ENCODE data around the gene ENTPD2. TPM values are rescaled to one million over a fixed set of nuclear protein-coding genes. Genes with fewer than 3 reads are reported as not detected.

ENTPD2 gene
- total and polyA plus RNA-seq, 2 donors (not counting 1 experiment from before 2014, with no cell fraction given): under 0.01 TPM; not detected in 1

- DNase-seq (ENCODE audit: low read depth in 2 of 2): peak; percentile 60 to 63
- Histone ChIP-seq H3K9ac (ENCODE audit: insufficient read depth, low read length) (peak within 1 kb of the TSS; percentile 62), H3K27ac (ENCODE audit: insufficient read depth, low read length) (no peak within 1 kb of the TSS), H3K4me2 (ENCODE audit: extremely low read depth, insufficient read depth, low read length) (peak within 1 kb of the TSS; percentile 97), H3K79me2 (ENCODE audit: control insufficient read depth, insufficient read depth, low read length) (peaks cover 18% of the 10 kb centered on the region), H3K27me3 (ENCODE audit: control insufficient read depth, insufficient read depth, low read length) (peaks cover 6% of the 10 kb centered on the region), H3K4me1 (ENCODE audit: control insufficient read depth, extremely low read depth, insufficient read depth, low read length) (peaks cover 6% of the 10 kb centered on the region), H2AFZ (ENCODE audit: low read length) (peak within 1 kb of the TSS; percentile 79), H3K9me3 (ENCODE audit: control insufficient read depth, insufficient read depth, low read depth, low read length) (no peaks in the 10 kb centered on the region), H4K20me1 (ENCODE audit: control insufficient read depth, extremely low read depth, insufficient read depth, low read length) (no peaks in the 10 kb centered on the region), H3K4me3 (replicated peaks in 1 of 4; ENCODE audit: control extremely low read depth in 1 of 4, insufficient read depth in 1 of 4, low read depth in 3 of 4, low read length in 4 of 4) (peak within 1 kb of the TSS; percentile 50 to 72 (median 67)), H3K36me3 (ENCODE audit: control insufficient read depth, insufficient read depth, low read length) (no peaks in the 10 kb centered on the region)
- TF ChIP-seq CTCF (conservative IDR thresholded peaks at IDR 0.05 in 1 of 2, IDR thresholded peaks at IDR 0.05 in 1 of 2; ENCODE audit: low read depth in 1 of 2, low read length in 2 of 2): peak; percentile 82 to 83
- TF ChIP-seq EZH2 (IDR thresholded peaks at IDR 0.05; ENCODE audit: low read length, missing control alignments): no peak
Observed at GRCh38 chr9:137046088-137046787, 7.6 kb downstream of the ENTPD2 start, which contains the start of gene NPDC1. Gene NPDC1 (minus strand): TSS chr9:137046177. CDS start chr9:137045989, 188 bp downstream.

GRCh38 chr9:137045294-137046087, 8.4 kb downstream of the ENTPD2 start:
- H3K36me3 ChIP-seq (ENCODE audit: control insufficient read depth, insufficient read depth, low read length): peaks cover under 1% of the 10 kb centered on the region
- peaks cover 6% of the 10 kb centered on the region for H3K27me3 ChIP-seq (ENCODE audit: control insufficient read depth, insufficient read depth, low read length)
- H3K4me3 ChIP-seq (replicated peaks in 1 of 4; ENCODE audit: control extremely low read depth in 1 of 4, insufficient read depth in 1 of 4, low read depth in 3 of 4, low read length in 4 of 4): peak overlapping the region; percentile 44 to 72 (median 67)
- peak overlapping the region; percentile 62 for H3K9ac ChIP-seq (ENCODE audit: insufficient read depth, low read length)
- H3K27ac ChIP-seq (ENCODE audit: insufficient read depth, low read length): no peak overlapping the region
- no peaks in the 10 kb centered on the region for H4K20me1 ChIP-seq (ENCODE audit: control insufficient read depth, extremely low read depth, insufficient read depth, low read length)
- peaks cover 6% of the 10 kb centered on the region for H3K4me1 ChIP-seq (ENCODE audit: control insufficient read depth, extremely low read depth, insufficient read depth, low read length)
- no peak overlapping the region for H2AFZ ChIP-seq (ENCODE audit: low read length)
- TF ChIP-seq EZH2 (IDR thresholded peaks at IDR 0.05; ENCODE audit: low read length, missing control alignments) (no peak), CTCF (conservative IDR thresholded peaks at IDR 0.05 in 1 of 2, IDR thresholded peaks at IDR 0.05 in 1 of 2; ENCODE audit: low read depth in 1 of 2, low read length in 2 of 2) (no peak)
- H3K4me2 ChIP-seq (ENCODE audit: extremely low read depth, insufficient read depth, low read length): peak overlapping the region; percentile 97
- peak; percentile 40 to 59 for DNase-seq (ENCODE audit: low read depth in 2 of 2)
- no peaks in the 10 kb centered on the region for H3K9me3 ChIP-seq (ENCODE audit: control insufficient read depth, insufficient read depth, low read depth, low read length)
- H3K79me2 ChIP-seq (ENCODE audit: control insufficient read depth, insufficient read depth, low read length): peaks cover 18% of the 10 kb centered on the region

GRCh38 chr9:137044502-137045177, 9.2 kb downstream of the ENTPD2 start:
- peaks cover 7% of the 10 kb centered on the region for H3K36me3 ChIP-seq (ENCODE audit: control insufficient read depth, insufficient read depth, low read length)
- H3K4me1 ChIP-seq (ENCODE audit: control insufficient read depth, extremely low read depth, insufficient read depth, low read length): peaks cover 6% of the 10 kb centered on the region
- no peaks in the 10 kb centered on the region for H4K20me1 ChIP-seq (ENCODE audit: control insufficient read depth, extremely low read depth, insufficient read depth, low read length)
- H3K79me2 ChIP-seq (ENCODE audit: control insufficient read depth, insufficient read depth, low read length): peaks cover 18% of the 10 kb centered on the region
- no peak for DNase-seq (ENCODE audit: low read depth in 2 of 2)
- no peaks in the 10 kb centered on the region for H3K27me3 ChIP-seq (ENCODE audit: control insufficient read depth, insufficient read depth, low read length)
- H3K4me2 ChIP-seq (ENCODE audit: extremely low read depth, insufficient read depth, low read length): peak overlapping the region; percentile 97
- H3K4me3 ChIP-seq (replicated peaks in 1 of 4; ENCODE audit: control extremely low read depth in 1 of 4, insufficient read depth in 1 of 4, low read depth in 3 of 4, low read length in 4 of 4): peak overlapping the region; percentile 44 to 72 (median 67)
- H3K9me3 ChIP-seq (ENCODE audit: control insufficient read depth, insufficient read depth, low read depth, low read length): no peaks in the 10 kb centered on the region
- TF ChIP-seq EZH2 (IDR thresholded peaks at IDR 0.05; ENCODE audit: low read length, missing control alignments): no peak
- TF ChIP-seq CTCF (conservative IDR thresholded peaks at IDR 0.05 in 1 of 2, IDR thresholded peaks at IDR 0.05 in 1 of 2; ENCODE audit: low read depth in 1 of 2, low read length in 2 of 2): no peak
- H3K9ac ChIP-seq (ENCODE audit: insufficient read depth, low read length): no peak overlapping the region
- no peak overlapping the region for H2AFZ ChIP-seq (ENCODE audit: low read length)
- no peak overlapping the region for H3K27ac ChIP-seq (ENCODE audit: insufficient read depth, low read length)

All from fibroblast of lung (primary cell).